Endothelial cell (in vitro differentiated cells): ENCODE data around the gene RASGEF1C. TPM values are rescaled to one million over a fixed set of nuclear protein-coding genes. Genes with fewer than 3 reads are reported as not detected.

ENCODE experiments used
- DNase-seq: peaks from one replicate; pipeline ENCODE4 v3.0.0; 2021; ENCODE audit warnings: low spot score
- H3K27ac Mint-ChIP-seq: one replicate; pipeline ENCODE4 v1.8.0; 2021; ENCODE audit warnings: mixed read lengths, inconsistent platforms; ENCODE audit not compliant: unreplicated experiment
- H3K27me3 Mint-ChIP-seq: one replicate; pipeline ENCODE4 v1.8.0; 2021; ENCODE audit warnings: mild to moderate bottlenecking, moderate library complexity, mixed read lengths, inconsistent platforms; ENCODE audit not compliant: unreplicated experiment
- H3K36me3 Mint-ChIP-seq: one replicate; pipeline ENCODE4 v1.8.0; 2021; ENCODE audit warnings: mild to moderate bottlenecking, low read depth, mixed read lengths, inconsistent platforms; ENCODE audit not compliant: unreplicated experiment
- H3K4me1 Mint-ChIP-seq: one replicate; pipeline ENCODE4 v1.8.0; 2021; ENCODE audit warnings: mild to moderate bottlenecking, mixed read lengths, inconsistent platforms; ENCODE audit not compliant: unreplicated experiment
- H3K4me3 Mint-ChIP-seq: one replicate; pipeline ENCODE4 v1.8.0; 2021; ENCODE audit warnings: mild to moderate bottlenecking, mixed read lengths, inconsistent platforms; ENCODE audit not compliant: unreplicated experiment
- H3K9me3 Mint-ChIP-seq: one replicate; pipeline ENCODE4 v1.8.0; 2021; ENCODE audit warnings: mixed read lengths, inconsistent platforms; ENCODE audit not compliant: unreplicated experiment
- CTCF ChIP-seq: fragments of 200-600 bp; sonication (generic); IDR thresholded peaks from one replicate; pipeline ENCODE4 v1.5.0; 2021; ENCODE audit warnings: antibody characterized with exemption; ENCODE audit not compliant: unreplicated experiment
- total RNA-seq: library from RNA; stranded (reverse); fragmentation: NEBNext Ultra II Directional; extraction: Animal tissue kit (Norgen Biotek cat#: 25700); gene quantifications from one replicate; pipeline ENCODE4 v1.2.1, GENCODE V29; 2021; ENCODE audit not compliant: unreplicated experiment

Gene RASGEF1C
- total RNA-seq, 1 donor from 2014 or later = 0.64 TPM

- no peak for TF ChIP-seq CTCF
- DNase-seq = no peak
- Mint-ChIP-seq H3K36me3 (no peaks in the 10 kb centered on the region), H3K9me3 (no peaks in the 10 kb centered on the region), H3K27me3 (peaks cover 2% of the 10 kb centered on the region), H3K4me3 (no peak overlapping the region), H3K4me1 (peaks cover 2% of the 10 kb centered on the region), H3K27ac (no peak overlapping the region)
These were observed 49.3 kb downstream of the RASGEF1C start for GRCh38 chr5:180159756-180160155.

GRCh38 chr5:180157866-180158265, 51.1 kb downstream of the RASGEF1C start:
- Mint-ChIP-seq H3K9me3 (no peaks in the 10 kb centered on the region), H3K27me3 (peaks cover 2% of the 10 kb centered on the region), H3K36me3 (no peaks in the 10 kb centered on the region), H3K4me1 (no peaks in the 10 kb centered on the region), H3K27ac (no peak overlapping the region), H3K4me3 (no peak overlapping the region)
- no peak for DNase-seq
- no peak for TF ChIP-seq CTCF

GRCh38 chr5:180156141-180156540, 52.9 kb downstream of the RASGEF1C start:
- Mint-ChIP-seq H3K27me3 (peaks cover 2% of the 10 kb centered on the region), H3K4me1 (no peaks in the 10 kb centered on the region), H3K9me3 (no peaks in the 10 kb centered on the region), H3K27ac (no peak overlapping the region), H3K36me3 (no peaks in the 10 kb centered on the region), H3K4me3 (no peak overlapping the region)
- no peak for TF ChIP-seq CTCF
- DNase-seq = no peak

- Mint-ChIP-seq H3K4me3 (no peak overlapping the region), H3K36me3 (no peaks in the 10 kb centered on the region), H3K27me3 (peaks cover 2% of the 10 kb centered on the region), H3K9me3 (no peaks in the 10 kb centered on the region), H3K27ac (no peak overlapping the region), H3K4me1 (no peaks in the 10 kb centered on the region)
- TF ChIP-seq CTCF = no peak
- DNase-seq = no peak
These were observed 53.6 kb downstream of the RASGEF1C start for GRCh38 chr5:180155365-180155926.

- no peak overlapping the region for H3K4me3 Mint-ChIP-seq
- H3K27ac Mint-ChIP-seq = no peak overlapping the region
- no peak for DNase-seq
- TF ChIP-seq CTCF = no peak
- H3K9me3 Mint-ChIP-seq = no peaks in the 10 kb centered on the region
- H3K36me3 Mint-ChIP-seq = no peaks in the 10 kb centered on the region
- peaks cover 2% of the 10 kb centered on the region for H3K27me3 Mint-ChIP-seq
- H3K4me1 Mint-ChIP-seq = no peaks in the 10 kb centered on the region
These were observed 54.1 kb downstream of the RASGEF1C start for GRCh38 chr5:180154821-180155364.
